HG03196 (cell line): ENCODE results near the gene SAMD10.
"Not testable (repeated sequence)": the region's sequence is repeated elsewhere in the genome, so short reads cannot be mapped to it uniquely, and the experiment has no call there.

ENCODE experiments used
- ATAC-seq: cut with Tn5 transposase; IDR thresholded peaks from one replicate; pipeline ENCODE4 v1.9.1; 2021; ENCODE audit not compliant: unreplicated experiment

Gene SAMD10

DNA sequence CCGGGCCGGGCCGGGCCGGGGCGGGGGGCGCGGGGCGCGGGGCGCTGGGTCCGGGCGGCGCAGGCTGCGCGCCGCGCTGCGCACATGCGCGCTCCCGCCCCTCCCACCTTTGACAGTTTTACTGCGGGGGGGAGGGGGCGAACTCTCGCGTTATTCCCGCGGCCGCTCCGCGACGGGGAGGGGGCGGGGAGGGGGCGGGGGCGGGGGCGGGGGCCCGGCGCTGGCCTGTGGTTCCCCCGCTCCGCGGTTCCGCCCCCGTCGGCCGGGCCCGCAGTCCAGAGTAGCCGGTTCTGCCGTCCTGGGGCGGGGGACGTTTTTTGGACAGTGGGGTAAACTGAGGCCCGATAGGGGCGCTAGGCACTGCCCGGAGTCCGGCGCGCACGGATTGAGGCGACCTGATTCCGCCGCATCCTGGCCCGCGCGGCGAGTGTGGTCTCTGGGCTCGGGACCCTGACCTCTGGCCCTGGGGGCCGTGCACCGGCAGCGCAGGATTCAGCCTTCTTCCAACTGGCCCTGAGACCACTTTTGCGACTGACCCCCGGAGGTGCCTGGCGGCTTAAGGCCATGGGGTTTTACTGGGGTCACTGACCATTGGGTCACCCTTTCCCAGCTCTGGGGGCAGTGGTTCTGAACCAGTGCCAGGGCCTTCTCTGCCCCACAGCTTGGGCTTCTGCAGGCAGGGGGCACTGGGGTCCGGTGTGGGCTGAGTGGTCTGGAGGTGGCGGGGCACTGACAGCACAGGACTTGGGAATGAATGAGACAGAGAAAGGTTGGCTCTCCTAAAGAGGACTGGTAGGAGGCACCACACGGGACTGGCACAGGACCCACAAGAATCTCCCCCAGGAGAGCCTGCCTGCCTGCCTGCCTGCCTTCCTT is 9.4 kb downstream of the SAMD10 start, which contains the start of gene ZNF512B:
ZNF512B (minus strand) TSS at position 93 of the 876 bp plus-strand sequence. CDS start 1,980 bp downstream, outside the sequence.
- ATAC-seq: no peak

DNA sequence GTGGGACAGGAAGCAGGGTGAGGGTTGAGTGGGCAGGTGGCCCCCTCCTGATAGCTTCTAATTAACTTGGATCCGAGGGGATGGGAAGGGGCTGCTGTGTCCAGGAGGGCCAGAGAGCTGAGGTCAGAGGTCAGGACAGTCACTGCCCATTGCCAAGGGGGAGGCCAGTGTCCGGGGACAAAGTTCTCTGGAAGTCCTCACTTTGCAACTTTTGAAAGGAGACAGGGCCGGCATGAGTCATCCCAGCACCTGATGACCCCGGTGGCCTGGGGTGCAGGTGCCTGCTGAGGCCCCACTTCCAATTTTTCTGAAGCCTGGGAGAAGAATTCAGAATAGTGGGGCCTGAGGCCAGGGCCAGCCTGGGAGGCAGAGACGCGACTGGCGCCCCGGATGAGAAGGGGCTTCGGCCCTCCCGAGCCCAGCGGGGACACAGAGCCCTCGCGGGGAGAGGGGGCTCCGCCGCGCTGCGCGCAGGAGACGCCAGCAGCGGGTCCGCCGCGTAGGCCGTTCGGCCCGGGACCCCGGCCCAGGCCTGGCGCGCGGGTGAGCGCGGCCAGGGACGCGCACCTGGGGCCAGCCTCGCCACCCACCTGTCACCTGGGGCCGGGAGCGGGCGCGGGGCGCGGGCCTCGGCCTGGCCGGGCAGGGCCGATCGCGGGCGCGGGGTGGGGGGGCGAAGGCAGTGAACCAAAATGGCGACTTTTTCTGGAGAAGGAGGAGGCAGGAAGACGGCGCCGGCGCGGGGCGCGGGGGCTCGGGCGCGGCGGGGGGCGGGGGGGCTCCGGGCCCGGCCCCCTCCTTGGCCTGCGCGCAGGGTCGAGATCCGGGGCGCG is 10.3 kb downstream of the SAMD10 start:
- ATAC-seq: no peak

DNA sequence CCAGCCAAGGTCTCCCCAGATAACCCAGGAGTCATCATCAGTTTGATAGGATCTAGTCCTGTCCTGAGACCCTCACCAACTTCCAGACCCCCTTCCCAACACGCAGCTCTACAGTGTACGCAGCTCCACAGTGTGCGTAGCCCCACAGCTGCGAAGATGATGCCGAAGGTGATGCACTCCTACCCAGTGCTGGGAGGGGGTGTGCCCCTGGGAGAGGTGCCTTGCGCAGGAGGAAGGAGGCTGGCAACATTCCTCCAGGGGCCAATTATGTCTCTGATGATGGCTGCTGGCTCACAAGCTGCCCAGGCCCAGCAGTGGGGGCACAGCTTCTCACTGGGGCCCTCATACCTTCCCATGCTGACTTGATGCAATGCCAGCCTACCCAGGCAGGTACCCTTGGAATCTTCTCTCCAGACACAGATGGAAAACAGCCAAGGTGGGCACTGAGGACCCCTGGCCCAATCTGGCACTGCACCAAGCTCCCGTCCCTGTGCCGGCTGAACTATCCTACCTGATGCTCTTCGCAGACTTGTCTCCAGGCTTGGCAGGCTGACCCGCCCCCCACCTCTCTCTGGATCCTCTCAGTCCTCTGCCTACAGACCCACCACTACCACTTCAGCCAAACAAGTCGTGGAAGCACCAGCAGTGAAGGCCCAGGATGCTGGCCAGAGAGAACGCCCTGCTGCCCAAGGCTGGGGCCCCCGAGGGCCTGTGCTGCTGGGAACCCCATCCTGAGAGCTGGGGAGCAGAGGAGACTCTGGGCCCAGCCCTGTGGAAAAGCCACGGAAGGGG is 11.1 kb downstream of the SAMD10 start:
- no peak for ATAC-seq

DNA sequence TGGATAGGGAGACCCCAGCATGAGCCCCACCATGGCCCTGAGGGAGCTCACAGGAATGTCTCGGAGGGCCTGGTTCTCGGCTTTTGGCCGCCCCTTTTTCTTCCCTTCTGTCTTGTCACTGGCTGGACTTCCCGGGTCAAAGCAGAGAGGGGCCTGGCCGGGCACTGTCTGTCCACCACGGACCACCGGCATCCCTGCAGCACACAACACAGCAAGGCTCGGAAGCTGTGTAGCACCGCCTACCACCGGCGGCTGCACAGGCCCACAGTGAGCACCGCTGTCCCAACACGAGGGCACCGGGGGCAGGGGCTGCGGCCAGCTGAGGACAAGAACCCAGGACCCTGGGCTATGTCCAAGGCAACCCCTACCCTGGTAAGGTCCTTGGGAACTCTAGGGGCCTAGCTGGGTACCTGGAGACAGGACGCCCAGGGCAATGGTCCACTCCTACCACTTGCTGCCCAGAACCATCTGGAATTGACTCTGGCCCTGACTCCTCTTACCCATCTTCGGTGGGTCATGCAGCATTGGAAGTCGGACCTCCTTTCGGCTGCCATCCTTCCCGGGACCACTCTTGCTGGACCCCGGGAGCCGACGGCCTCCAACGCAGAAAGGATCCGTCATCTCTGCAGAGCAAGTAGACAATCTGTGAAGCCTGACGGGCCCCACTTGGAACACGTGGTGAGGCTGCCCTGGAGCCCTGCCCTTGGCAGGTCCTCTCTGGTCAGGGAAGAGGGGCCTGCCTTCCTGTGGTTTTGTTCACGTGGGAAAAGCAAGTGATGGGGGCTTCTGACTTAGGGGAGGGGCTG is 11.9 kb downstream of the SAMD10 start:
- ATAC-seq: no peak

DNA sequence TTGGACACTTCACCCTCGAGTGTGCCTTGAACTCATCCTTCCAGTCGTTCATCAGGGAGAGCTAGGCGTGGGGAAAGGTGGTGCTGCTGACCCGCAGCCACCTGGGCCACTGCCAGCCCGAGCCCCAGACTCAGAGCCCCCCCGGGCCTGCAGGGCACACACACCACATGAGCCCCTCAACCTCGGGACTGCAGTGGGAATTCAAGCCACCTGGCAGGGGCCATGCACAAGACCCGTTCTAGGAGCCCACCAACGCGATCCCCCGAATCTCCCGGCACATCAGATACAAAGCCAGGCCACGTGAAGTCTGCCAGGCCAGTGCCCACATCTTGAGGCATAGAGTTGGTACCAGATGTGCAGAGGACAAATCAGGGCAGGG is 12.5 kb downstream of the SAMD10 start:
- no peak for ATAC-seq

DNA sequence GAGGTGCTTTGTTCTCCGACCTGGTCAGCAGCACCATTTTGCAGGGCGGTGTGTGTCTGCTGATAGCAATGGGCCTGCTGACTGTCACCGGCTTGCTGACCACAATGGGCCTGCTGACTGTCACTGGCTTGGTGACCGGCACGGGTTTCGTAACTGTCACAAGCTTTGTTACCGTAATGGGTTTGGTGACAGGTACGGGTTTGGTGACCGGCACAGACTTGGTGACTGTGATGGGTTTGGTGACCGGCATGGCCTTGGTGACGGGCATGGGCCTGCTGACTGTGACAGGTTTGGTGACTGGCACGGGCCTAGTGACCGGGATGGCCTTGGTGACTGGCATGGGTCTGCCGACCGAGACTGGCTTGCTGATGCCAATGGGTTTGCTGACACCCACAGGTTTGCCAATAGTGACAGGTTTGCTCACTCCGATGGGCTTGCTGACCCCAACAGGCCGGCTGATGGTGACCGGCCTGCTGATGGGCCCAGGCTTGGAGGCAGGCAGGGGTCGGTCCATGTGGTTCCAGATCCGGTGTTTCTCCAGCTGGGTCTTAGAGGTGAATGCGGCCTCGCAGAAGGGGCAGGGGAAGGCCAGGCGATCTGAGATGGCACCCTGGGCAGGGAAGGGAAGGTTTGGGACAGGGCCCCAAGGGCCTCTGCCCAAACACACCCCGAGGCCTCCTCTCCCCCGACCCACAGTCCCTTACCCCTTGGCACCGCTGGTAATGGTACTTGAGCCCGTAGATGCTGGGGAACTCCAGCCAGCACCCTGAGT is 13.1 kb downstream of the SAMD10 start:
- no peak for ATAC-seq

DNA sequence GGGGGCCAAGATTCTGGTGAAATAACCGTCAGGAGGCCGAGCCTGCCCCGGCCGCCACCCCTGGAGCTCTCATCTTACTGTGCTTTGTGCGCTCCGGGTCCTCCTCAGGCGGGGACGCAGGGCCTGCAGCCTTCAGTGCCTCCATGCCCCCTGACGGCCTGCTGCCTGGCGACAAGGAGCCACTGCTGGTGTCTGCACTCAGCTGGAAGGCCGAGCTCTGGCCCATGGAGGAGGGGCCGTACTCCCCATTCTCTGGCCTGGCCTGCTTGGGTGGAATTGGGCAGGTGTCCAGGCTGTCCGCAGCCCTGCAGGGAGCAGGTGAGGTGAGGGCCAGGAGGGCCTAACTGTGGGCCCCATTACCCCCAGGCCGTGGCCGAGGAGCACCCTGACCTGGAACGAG is 15.0 kb downstream of the SAMD10 start:
- ATAC-seq: no peak

DNA sequence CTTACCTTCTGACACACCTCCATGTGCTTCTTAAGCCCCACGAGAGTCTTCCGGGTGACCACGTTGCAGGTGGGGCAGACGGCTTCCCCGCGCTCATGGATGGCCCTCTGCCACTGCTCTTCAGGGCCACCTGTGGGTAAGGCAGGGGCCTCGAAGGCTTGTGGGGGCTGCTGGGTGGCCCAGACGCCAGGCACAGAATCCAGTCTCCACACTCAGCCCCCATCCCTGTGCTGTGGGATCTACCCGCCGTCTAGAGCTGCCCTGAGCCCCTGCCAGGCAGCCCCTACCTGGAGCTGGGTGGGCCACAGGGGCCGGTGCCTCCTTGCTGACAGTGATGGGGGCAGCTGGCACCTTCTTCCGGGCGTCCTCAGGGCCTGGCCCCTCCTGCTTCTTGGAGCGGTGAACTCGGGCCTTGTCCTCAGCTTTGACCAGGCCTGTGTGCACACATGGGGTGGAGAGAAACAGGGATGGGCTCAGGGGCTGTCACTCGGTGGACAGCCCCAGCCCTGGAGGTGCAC is 15.6 kb downstream of the SAMD10 start:
- no peak for ATAC-seq

DNA sequence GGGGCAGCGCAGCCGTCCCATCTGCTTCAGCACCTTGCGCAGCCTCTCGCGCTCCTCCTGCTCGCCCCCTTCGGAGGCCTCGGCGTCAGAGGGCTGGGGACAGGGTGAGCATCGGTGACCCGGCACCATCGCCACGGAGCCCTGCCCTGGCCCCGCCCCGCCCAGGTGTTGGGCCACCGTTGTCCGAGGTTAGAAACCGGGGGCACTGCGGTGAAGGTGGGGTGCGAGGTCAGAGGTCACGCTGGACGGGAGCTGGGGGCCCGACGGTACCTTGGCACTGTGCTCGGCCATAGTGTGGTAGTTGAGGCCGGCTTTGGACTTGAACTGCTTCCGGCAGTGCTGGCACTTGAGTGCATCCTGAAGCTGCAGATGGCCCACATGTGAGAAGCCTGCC is 16.1 kb downstream of the SAMD10 start:
- no peak for ATAC-seq

DNA sequence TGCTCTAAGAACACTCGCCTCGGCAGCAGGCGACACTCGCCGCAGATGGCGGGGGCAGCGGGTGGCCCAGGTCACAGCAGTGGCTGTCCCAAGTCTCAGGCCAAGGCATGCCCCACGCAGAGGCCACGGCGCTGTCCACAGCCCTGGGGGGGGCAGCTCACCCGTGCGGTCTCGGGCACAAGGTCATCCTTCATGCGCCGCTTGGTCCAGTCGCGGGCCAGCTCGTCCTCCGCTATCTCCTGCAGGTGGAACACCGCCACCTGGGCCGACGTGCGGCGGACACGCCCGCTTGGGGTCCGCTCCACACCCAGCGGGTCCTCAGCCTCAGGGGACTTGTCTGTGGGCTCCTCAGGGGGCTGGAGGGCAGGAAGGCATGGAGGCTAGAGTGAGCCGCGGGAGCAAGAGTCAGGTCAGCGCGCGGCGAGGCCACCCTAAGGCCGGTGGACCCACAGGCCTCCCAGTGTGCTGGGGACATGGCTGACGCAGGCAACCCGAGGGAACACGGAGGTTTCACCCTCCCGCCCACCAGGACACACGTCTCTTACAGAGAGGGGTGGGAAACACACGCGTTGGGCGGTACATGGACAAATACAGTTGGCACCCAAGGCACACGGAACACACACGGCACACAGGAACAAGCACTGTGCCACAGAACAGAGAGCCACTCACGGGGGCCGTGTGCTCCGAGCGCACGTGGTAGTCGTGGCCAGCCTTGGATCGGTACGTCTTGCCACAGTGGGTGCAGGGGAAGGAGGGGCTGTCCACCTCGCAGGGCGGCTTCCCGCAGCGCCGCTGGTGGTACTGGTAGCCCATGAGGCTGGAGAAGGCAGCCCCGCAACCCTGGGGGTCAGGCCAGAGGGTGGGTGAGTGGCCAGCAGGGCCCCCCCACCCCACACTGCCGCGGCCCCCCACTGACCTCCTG is 16.8 kb downstream of the SAMD10 start:
- ATAC-seq: no peak

DNA sequence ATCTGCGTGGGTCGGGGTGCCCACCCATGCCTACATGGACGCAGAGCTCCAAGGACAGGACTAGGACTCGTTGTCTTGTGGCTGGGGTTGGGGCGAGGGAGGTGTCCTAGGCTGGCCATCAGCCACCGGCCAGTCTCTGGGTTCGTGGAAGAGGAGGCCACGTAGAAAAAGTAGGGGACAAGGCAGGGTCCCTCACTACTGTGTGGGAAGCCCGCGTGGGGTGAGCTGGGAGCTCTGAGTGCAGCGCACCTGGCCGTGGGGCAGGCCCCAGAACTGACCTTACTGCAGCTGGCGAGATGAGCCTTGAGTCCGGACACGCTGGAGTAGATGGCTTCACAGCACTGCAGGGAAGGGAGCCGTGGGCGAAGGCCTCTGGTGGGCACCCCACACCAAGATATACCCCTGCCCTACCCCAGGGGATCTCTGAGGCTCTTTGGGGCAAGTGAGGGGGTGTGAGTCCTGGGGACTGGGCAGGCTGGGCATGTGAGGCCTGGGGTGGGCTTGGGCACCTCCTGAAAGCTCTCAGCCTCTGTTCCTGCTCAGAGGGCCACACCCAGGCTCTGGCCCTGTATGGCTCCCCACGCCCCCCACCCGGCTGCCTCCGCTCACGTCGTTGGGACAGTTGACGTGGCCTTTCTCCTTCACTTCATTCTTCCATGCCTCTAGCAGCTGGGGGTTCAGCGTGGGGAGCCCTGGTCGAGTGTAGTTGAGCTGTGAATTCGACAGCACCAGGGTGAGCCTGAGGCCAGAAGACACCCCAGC is 17.6 kb downstream of the SAMD10 start:
- ATAC-seq: no peak

DNA sequence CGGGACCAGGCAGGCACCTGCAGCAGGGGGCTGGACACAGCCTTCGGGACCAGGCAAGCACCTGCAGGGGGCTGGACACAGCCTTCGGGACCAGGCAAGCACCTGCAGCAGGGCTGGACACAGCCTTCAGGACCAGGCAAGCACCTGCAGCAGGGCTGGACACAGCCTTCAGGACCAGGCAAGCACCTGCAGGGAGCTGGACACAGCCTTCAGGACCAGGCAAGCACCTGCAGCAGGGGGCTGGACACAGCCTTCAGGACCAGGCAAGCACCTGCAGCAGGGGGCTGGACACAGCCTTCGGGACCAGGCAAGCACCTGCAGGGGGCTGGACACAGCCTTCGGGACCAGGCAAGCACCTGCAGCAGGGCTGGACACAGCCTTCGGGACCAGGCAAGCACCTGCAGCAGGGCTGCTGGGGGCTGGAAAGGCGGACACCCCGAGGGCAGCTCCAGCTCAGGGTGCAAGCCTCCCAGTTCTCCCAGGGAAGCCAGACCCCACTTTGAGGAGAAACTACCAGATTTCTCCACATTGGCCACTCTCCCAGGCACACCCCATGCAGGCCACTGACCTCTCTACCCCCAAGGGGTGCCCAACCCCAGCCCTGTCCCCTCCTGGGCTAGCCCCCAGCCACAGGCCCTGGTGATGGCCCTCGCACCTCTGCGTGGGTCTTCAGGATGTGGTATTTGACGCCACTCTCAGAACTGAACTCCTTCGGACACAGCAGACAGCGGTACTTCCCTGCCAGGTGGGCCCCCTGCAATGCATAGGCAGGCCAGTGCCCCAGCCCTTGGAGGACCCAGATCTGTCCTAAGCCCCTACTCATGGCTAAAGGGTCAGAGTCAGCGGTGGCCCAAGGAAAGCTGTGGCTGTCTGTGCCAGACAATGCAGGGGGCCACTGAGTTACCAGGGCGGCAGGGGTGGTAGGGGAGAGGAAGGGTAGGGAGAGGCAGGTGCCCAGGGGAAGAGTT is 18.5 kb downstream of the SAMD10 start:
- ATAC-seq: not testable (repeated sequence)

DNA sequence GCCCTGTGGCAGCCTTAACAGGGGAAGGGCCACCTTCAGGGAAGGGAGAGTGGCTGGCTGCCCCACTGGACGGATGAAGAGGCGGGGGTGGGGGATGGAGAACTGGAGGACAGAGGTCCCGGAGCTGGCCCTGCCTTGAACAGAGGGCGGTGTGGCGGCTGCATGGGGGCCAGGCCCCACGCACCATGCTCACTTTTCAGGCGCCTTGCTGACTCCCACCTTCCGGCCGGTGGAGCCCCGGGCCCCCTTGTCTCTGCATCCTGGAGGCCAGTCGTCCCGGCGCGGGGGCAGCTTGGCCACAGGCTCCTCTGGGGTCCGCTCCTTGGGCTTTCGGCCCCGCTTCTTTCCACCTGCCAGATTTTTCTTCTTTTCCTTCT is 19.8 kb downstream of the SAMD10 start:
- ATAC-seq: no peak

DNA sequence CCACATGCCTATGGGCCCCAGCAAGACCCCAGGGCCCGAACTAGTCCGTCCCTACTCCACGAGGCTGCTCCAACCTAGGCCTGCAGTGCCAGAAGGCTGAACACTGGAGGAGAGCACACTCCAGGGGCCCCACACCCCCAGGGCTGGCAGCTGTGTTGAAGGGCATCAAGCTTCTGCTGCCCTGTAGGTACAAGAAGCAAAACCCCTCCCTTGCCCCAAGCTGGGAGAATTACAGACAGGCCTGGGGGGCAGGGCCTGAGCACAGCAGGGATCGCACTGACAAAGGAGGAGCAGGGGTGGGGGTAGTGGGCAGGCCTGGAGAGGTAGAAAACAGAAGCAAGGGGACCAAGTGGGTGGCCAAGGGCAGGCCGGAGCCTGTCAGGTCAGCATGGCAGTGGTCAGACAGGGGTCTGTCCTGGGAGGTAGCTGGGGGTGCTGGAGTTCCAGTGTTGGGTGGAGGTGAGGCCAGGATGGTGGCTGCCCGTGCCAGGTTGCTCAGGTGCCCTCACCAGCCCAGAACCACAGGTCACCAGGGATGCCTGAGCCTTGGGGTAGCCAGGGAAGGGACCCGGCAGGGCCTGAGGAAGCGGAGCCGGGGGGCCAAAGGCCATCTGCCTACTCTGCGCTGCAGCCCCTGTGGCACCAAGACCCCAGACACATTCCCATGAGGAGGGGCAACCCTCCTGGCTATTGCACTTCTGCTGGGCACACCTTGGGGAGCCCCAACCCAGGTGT is 20.3 kb downstream of the SAMD10 start:
- ATAC-seq: no peak

DNA sequence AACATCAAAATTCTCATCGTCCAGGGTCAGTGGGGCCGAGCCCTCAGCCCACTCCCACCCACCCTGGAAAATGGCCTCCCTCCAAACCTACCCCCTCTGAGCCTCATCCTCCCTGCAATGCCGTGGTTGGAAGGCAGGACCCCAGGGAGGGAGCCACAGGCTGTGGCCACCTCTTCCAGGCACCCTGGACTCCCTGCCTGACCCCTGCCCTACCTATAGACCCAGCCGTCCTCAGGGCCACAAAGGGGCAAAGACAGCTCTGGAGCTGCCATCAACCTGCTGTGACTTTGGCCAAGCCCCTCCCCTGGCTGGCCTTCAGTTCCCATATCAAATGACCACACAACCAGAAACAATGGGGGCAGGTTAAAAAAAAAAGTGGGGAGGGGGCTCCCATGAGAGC is 21.0 kb downstream of the SAMD10 start:
- no peak for ATAC-seq
